PC-3 (cell line): Measurements from ENCODE around the gene ADCY9. TPM values are rescaled to one million over a fixed set of nuclear protein-coding genes. Genes with fewer than 3 reads are reported as not detected.

Source experiments
- ATAC-seq: fragments of 200-7000 bp; cut with Tn5 transposase; 2 replicates; pipeline ENCODE4 v1.9.1; 2020; ENCODE audit warnings: mild to moderate bottlenecking, moderate library complexity
- BruUV-seq: library from RNA; stranded (reverse); fragments of 400-500 nt; replicated peaks from 2 replicates; lab custom pipeline; 2021; lab: Mats Ljungman, UMichigan
- CTCF ChIA-PET: fragments of 300-600 bp; sonication (Branson Sonifier 250); formaldehyde crosslinking; loops from one replicate; lab custom pipeline; 2022; ENCODE audit warnings: antibody characterized with exemption; lab: Charles Lee
- POLR2A ChIA-PET: fragments of 300-600 bp; sonication (Branson Sonifier 250); formaldehyde crosslinking; loops from one replicate; lab custom pipeline; 2022; ENCODE audit warnings: antibody characterized with exemption; ENCODE audit not compliant: unreplicated experiment; lab: Charles Lee
- DNase-seq: peaks from one replicate; pipeline ENCODE4 v3.0.0-alpha.2; 2015
- H2AFZ ChIP-seq: fragments of 300-600 bp; sonication (generic); 2 replicates; pipeline ENCODE4 v1.6.0; 2016; ENCODE audit warnings: antibody characterized with exemption, low read length
- H3F3A ChIP-seq: fragments of 300-600 bp; sonication (generic); one replicate; pipeline ENCODE4 v1.6.0; 2017; ENCODE audit warnings: antibody characterized with exemption, low read length, control low read depth, mild to moderate bottlenecking; ENCODE audit not compliant: unreplicated experiment
- H3K27ac ChIP-seq: fragments of 300-600 bp; sonication (generic); 2 replicates; pipeline ENCODE4 v1.5.1; 2016; ENCODE audit warnings: mild to moderate bottlenecking, low read length
- H3K27me3 ChIP-seq: fragments of 300-600 bp; sonication (generic); 2 replicates; pipeline ENCODE4 v1.6.1; 2016; ENCODE audit warnings: low read length, mixed read lengths
- H3K36me3 ChIP-seq: fragments of 300-600 bp; sonication (generic); 2 replicates; pipeline ENCODE4 v1.6.1; 2016; ENCODE audit warnings: low read depth, mixed run types, low read length, mixed read lengths
- H3K4me1 ChIP-seq: fragments of 300-600 bp; sonication (generic); 2 replicates; pipeline ENCODE4 v1.5.1; 2016; ENCODE audit warnings: low read length; ENCODE audit not compliant: insufficient read depth
- H3K4me2 ChIP-seq: fragments of 300-600 bp; sonication (generic); 2 replicates; pipeline ENCODE4 v1.6.0; 2016; ENCODE audit warnings: low read length
- H3K4me3 ChIP-seq: fragments of 300-600 bp; sonication (generic); 2 replicates; pipeline ENCODE4 v1.5.1; 2016; ENCODE audit warnings: mild to moderate bottlenecking, low read length, mixed read lengths
- H3K79me2 ChIP-seq: fragments of 300-600 bp; sonication (generic); 2 replicates; pipeline ENCODE4 v1.6.1; 2017; ENCODE audit warnings: low read length, mixed read lengths
- H3K9ac ChIP-seq: fragments of 300-600 bp; sonication (generic); 2 replicates; pipeline ENCODE4 v1.6.0; 2016; ENCODE audit warnings: mild to moderate bottlenecking, low read length
- H3K9me2 ChIP-seq: fragments of 300-600 bp; sonication (generic); replicated peaks from 2 replicates; pipeline ENCODE4 v1.6.1; 2016; ENCODE audit warnings: mixed run types, low read length, mixed read lengths
- H3K9me3 ChIP-seq: fragments of 300-600 bp; sonication (generic); 2 replicates; pipeline ENCODE4 v1.6.1; 2016; ENCODE audit warnings: low read length, mixed read lengths
- H4K20me1 ChIP-seq: fragments of 300-600 bp; sonication (generic); 2 replicates; pipeline ENCODE4 v1.6.1; 2016; ENCODE audit warnings: low read length, mixed read lengths
- EZH2 ChIP-seq: fragments of 300-600 bp; sonication (generic); IDR thresholded peaks from one replicate; pipeline ENCODE4 v1.6.1; 2017; ENCODE audit warnings: antibody characterized with exemption, mild to moderate bottlenecking, low read length; ENCODE audit not compliant: unreplicated experiment
- EZH2phosphoT487 ChIP-seq: fragments of 300-600 bp; sonication (generic); IDR thresholded peaks from 2 replicates; pipeline ENCODE4 v1.6.1; 2018; ENCODE audit warnings: mild to moderate bottlenecking, antibody characterized with exemption, low read length, borderline replicate concordance
- intact Hi-C: fragments of 100-400 bp; cut with micrococcal nuclease; formaldehyde crosslinking; loops from 2 replicates; pipeline ENCODE4 v1.9.0; 2023
- total RNA-seq: library from RNA; depleted of rRNA; stranded (reverse); fragments of >200 nt; gene quantifications from 2 replicates; pipeline ENCODE4 v1.2.3, GENCODE V29; 2014
- TF ChIP-seq, protein P1 (sequence below): fragments of 300-600 bp; sonication (generic); conservative IDR thresholded peaks from 2 replicates; pipeline ENCODE4 v1.5.1; 2017; ENCODE audit warnings: antibody characterized with exemption, low read depth, mild to moderate bottlenecking, low read length

Gene ADCY9
- total RNA-seq, 1 experiment from 2014 or later = 6.2 TPM

DNA sequence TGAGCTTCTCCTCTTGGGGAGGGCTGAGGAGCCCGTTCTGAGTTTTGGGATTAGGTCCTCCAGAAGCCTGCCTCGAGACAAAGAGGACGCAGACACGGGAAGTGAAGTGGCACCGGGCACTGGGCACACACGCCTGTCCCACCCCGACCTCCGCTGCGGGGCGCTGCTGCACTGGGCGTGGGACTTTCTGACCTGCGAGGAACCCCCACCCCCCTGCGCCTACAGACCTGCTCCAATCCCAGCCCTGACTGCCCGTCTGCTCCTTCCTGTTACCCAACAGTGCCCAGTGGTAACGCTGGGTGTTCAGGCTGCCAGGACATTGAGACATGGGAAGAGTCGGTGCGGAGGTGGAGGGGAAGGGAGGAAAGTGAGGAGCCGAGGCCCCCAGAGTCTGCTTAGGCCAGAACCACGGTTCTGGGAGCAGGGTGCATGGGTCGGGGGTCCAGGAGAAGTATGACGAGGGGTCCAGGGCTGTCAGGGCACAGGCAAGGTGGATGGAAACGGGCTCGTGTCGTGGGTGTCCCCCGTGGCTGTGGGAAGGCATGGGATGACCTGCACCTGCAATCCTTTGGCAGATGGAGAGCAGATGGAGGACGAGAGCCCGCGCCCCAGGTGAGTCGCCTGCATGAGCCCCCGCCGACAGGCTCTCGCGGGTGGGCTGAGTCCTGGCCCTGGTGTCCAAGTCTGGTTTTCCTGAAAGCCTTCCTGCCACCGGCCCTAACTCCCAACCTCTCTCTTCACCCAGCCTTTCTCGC lies 123.8 kb downstream of the ADCY9 start:
- Histone ChIP-seq H3K4me2 (no peak overlapping the region), H3K79me2 (no peaks in the 10 kb centered on the region), H3K27ac (no peak overlapping the region), H2AFZ (no peak overlapping the region), H3K4me3 (no peak overlapping the region), H3K9me3 (no peaks in the 10 kb centered on the region), H3K36me3 (no peaks in the 10 kb centered on the region), H3F3A (no peaks in the 10 kb centered on the region), H3K9ac (no peak overlapping the region), H3K4me1 (no peaks in the 10 kb centered on the region), H4K20me1 (no peaks in the 10 kb centered on the region), H3K9me2 (no peaks in the 10 kb centered on the region), H3K27me3 (no peaks in the 10 kb centered on the region)
- ChIA-PET POLR2A (no interaction called here), CTCF (no interaction called here)
- DNase-seq (no peak), ATAC-seq (no peak)
- intact Hi-C loops = no loop called here
- no TSS peak for BruUV-seq
- no peak for TF ChIP-seq EZH2
- no peak for TF ChIP-seq EZH2phosphoT487
- TF ChIP-seq, protein P1, sequence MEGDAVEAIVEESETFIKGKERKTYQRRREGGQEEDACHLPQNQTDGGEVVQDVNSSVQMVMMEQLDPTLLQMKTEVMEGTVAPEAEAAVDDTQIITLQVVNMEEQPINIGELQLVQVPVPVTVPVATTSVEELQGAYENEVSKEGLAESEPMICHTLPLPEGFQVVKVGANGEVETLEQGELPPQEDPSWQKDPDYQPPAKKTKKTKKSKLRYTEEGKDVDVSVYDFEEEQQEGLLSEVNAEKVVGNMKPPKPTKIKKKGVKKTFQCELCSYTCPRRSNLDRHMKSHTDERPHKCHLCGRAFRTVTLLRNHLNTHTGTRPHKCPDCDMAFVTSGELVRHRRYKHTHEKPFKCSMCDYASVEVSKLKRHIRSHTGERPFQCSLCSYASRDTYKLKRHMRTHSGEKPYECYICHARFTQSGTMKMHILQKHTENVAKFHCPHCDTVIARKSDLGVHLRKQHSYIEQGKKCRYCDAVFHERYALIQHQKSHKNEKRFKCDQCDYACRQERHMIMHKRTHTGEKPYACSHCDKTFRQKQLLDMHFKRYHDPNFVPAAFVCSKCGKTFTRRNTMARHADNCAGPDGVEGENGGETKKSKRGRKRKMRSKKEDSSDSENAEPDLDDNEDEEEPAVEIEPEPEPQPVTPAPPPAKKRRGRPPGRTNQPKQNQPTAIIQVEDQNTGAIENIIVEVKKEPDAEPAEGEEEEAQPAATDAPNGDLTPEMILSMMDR = no peak

- Histone ChIP-seq H3F3A (no peaks in the 10 kb centered on the region), H3K27ac (no peak overlapping the region), H3K9ac (no peak overlapping the region), H3K79me2 (no peaks in the 10 kb centered on the region), H3K4me1 (no peaks in the 10 kb centered on the region), H3K9me2 (no peaks in the 10 kb centered on the region), H3K4me2 (no peak overlapping the region), H2AFZ (no peak overlapping the region), H3K9me3 (no peaks in the 10 kb centered on the region), H3K4me3 (no peak overlapping the region), H3K36me3 (no peaks in the 10 kb centered on the region), H3K27me3 (no peaks in the 10 kb centered on the region), H4K20me1 (no peaks in the 10 kb centered on the region)
- ATAC-seq (no peak), DNase-seq (no peak)
- ChIA-PET POLR2A (no interaction called here), CTCF (no interaction called here)
- no peak for TF ChIP-seq EZH2
- TF ChIP-seq EZH2phosphoT487 = no peak
- TF ChIP-seq, protein P1 = no peak
- no TSS peak for BruUV-seq
- intact Hi-C loops = loop anchor here (10.0 kb wide), 1 partner anchor 126 kb away; the partner anchor contains the start of gene ADCY9
These were observed 127.4 kb downstream of the ADCY9 start for GRCh38 chr16:3988824-3989223.

DNA sequence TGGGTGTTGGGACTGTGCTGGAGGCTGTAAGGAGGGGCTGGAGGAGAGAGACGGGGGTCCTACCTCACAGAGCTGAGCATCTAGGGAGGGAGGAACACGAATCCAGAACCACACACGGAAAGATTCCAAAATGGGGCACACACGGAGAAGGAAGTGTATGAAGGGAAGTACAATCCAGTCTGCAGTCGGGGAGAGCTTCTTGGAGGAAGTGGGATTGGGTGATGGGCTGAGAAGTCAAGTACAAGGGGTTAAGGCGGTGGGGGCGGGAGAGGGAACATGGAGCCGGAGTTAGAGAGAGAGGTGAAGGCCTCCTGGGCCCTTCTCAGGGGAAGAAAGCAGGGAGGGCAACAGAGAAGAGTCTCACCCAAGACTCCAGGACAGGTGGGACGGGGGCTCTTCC lies 128.2 kb downstream of the ADCY9 start:
- no peaks in the 10 kb centered on the region for H3K27me3 ChIP-seq
- CTCF ChIA-PET = no interaction called here

More for the DNA sequence above, 128.2 kb downstream of the ADCY9 start:
- Histone ChIP-seq H2AFZ (no peak overlapping the region), H3K79me2 (no peaks in the 10 kb centered on the region), H3K9me3 (no peaks in the 10 kb centered on the region), H3K27ac (no peak overlapping the region), H4K20me1 (no peaks in the 10 kb centered on the region), H3F3A (no peaks in the 10 kb centered on the region), H3K4me2 (no peak overlapping the region), H3K4me3 (no peak overlapping the region), H3K9me2 (no peaks in the 10 kb centered on the region), H3K36me3 (no peaks in the 10 kb centered on the region), H3K4me1 (no peaks in the 10 kb centered on the region), H3K9ac (no peak overlapping the region)
- no peak for ATAC-seq
- intact Hi-C loops = loop anchor here (10.0 kb wide), 1 partner anchor 127 kb away; the partner anchor contains the start of gene ADCY9
- POLR2A ChIA-PET = no interaction called here
- TF ChIP-seq, protein P1 = no peak
- TF ChIP-seq EZH2 (no peak), EZH2phosphoT487 (no peak)
- BruUV-seq = no TSS peak
- no peak for DNase-seq
